ENCODE data around the gene COL6A5.

The COL6A5 gene

GRCh38 chr3:130528120-130528519 lies 182.6 kb downstream of the COL6A5 start:
- no peak for DNase-seq

GRCh38 chr3:130529486-130530215 lies 184.2 kb downstream of the COL6A5 start:
- peak in 2 of 3 experiments; percentile 28 to 45 for DNase-seq

- no peak for DNase-seq
These were observed 187.8 kb downstream of the COL6A5 start for GRCh38 chr3:130533247-130533646.
